Thoracic aorta endothelial cell (primary cell): ENCODE results near the gene BOLL. TPM values are rescaled to one million over a fixed set of nuclear protein-coding genes. Genes with fewer than 3 reads are reported as not detected.

ENCODE experiments used
- total RNA-seq: library from RNA; depleted of rRNA; stranded (reverse); fragments of >200 nt; gene quantifications from 2 replicates; pipeline ENCODE4 v1.2.3, GENCODE V29; 2012

BOLL gene, protein sequence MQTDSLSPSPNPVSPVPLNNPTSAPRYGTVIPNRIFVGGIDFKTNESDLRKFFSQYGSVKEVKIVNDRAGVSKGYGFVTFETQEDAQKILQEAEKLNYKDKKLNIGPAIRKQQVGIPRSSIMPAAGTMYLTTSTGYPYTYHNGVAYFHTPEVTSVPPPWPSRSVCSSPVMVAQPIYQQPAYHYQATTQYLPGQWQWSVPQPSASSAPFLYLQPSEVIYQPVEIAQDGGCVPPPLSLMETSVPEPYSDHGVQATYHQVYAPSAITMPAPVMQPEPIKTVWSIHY
- not detected in 2 replicates for total RNA-seq

GRCh38 chr2:197784956-197785941, at the start of gene BOLL:
TSS of gene BOLL (minus strand) at chr2:197785319. CDS start at chr2:197781850, 3,469 bp downstream.

GRCh38 chr2:197804049-197804757, 19.1 kb upstream of the BOLL start, which contains the start of gene PLCL1:
TSS of gene PLCL1 (plus strand) at chr2:197804593.

DNA sequence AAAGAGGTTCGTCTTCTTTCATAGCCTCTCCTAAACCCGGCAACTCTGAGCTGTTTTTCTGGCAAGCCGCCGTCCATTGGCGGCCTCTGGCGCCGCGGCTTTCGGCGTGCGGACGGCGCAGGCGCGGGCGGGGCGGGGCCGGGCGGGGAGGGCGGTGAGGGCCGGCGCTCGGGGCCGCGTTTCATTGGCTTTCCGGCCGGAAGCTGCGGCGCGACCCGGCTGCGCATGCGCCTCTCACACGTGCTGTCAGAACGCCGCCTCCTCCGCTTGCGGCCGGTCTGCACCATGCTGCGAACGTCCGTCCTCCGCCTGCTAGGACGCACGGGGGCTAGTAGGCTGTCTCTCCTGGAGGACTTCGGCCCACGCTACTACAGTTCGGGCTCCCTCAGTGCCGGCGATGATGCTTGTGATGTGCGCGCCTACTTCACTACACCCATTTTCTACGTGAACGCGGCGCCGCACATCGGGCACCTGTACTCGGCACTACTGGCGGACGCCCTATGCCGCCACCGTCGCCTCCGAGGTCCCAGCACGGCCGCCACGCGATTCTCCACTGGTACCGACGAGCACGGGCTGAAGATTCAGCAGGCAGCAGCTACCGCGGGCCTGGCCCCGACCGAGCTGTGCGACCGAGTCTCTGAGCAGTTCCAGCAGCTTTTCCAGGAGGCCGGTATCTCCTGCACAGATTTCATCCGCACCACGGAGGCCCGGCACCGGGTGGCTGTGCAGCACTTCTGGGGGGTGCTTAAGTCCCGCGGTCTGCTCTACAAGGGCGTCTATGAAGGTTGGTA, 79.8 kb downstream of the BOLL start, which contains the start of gene MARS2:
MARS2 (plus strand) TSS at position 249 of the 791 bp plus-strand sequence; CDS start at position 286, 37 bp downstream.

Other genes starting within 250 kb of the BOLL start
- 6.3 and 6.5 TPM in 2 replicates for gene RFTN2, start 109.7 kb downstream of the BOLL start, total RNA-seq
- gene MARS2, start 80.0 kb downstream of the BOLL start, total RNA-seq: 7.2 and 9.6 TPM in 2 replicates
- gene PLCL1, start 19.3 kb upstream of the BOLL start, total RNA-seq: 9.6 and 9.7 TPM in 2 replicates